PC-9 (cell line): ENCODE measurements around the gene LIMS1. TPM values are rescaled to one million over a fixed set of nuclear protein-coding genes. Genes with fewer than 3 reads are reported as not detected.

Experiments
- BruUV-seq: library from RNA; stranded (reverse); fragments of 400-500 nt; replicated peaks from 2 replicates; lab custom pipeline; 2021; lab: Mats Ljungman, UMichigan
- CTCF ChIA-PET: fragments of 300-600 bp; sonication (Branson Sonifier 250); formaldehyde crosslinking; loops from one replicate; lab custom pipeline; 2022; ENCODE audit warnings: antibody characterized with exemption; lab: Charles Lee
- POLR2A ChIA-PET: fragments of 300-600 bp; sonication (Branson Sonifier 250); formaldehyde crosslinking; loops from one replicate; lab custom pipeline; 2022; ENCODE audit warnings: antibody characterized with exemption; ENCODE audit not compliant: unreplicated experiment; lab: Charles Lee
- DNase-seq, 2 experiments: peaks; one replicate each; pipeline versions ENCODE4 v3.0.0 to v3.0.0-alpha.2; 2015 to 2022; ENCODE audit warnings: mixed read lengths in 1 of 2
- H2AFZ ChIP-seq: fragments of 200-600 bp; sonication (generic); 2 replicates; pipeline ENCODE4 v1.8.1; 2017; ENCODE audit warnings: antibody characterized with exemption
- H3F3A ChIP-seq: fragments of 200-600 bp; sonication (generic); 2 replicates; pipeline ENCODE4 v1.8.1; 2017; ENCODE audit warnings: antibody characterized with exemption, mild to moderate bottlenecking, low read depth; ENCODE audit not compliant: insufficient read depth
- H3K27ac ChIP-seq: fragments of 200-600 bp; sonication (generic); 2 replicates; pipeline ENCODE4 v1.6.1; 2016; ENCODE audit warnings: mixed run types
- H3K27me3 ChIP-seq: fragments of 200-600 bp; sonication (generic); 2 replicates; pipeline ENCODE4 v1.6.1; 2016; ENCODE audit warnings: low read depth, mixed run types; ENCODE audit not compliant: insufficient read depth
- H3K36me3 ChIP-seq: fragments of 200-600 bp; sonication (generic); 2 replicates; pipeline ENCODE4 v1.6.1; 2016; ENCODE audit warnings: low read depth, mixed run types
- H3K4me1 ChIP-seq: fragments of 200-600 bp; sonication (generic); replicated peaks from 2 replicates; pipeline ENCODE4 v1.6.1; 2016; ENCODE audit warnings: mixed run types; ENCODE audit not compliant: insufficient read depth
- H3K4me2 ChIP-seq: fragments of 200-600 bp; sonication (generic); 2 replicates; pipeline ENCODE4 v1.6.1; 2017; ENCODE audit warnings: mixed run types
- H3K4me3 ChIP-seq: fragments of 200-600 bp; sonication (generic); 2 replicates; pipeline ENCODE4 v1.6.1; 2016; ENCODE audit warnings: mixed run types
- H3K79me2 ChIP-seq: fragments of 200-600 bp; sonication (generic); 2 replicates; pipeline ENCODE4 v1.6.1; 2017; ENCODE audit warnings: low read depth, mixed run types
- H3K9me2 ChIP-seq: fragments of 200-600 bp; sonication (generic); 2 replicates; pipeline ENCODE4 v1.8.1; 2017; ENCODE audit warnings: mild to moderate bottlenecking; ENCODE audit not compliant: insufficient read depth
- H3K9me3 ChIP-seq: fragments of 200-600 bp; sonication (generic); 2 replicates; pipeline ENCODE4 v1.8.1; 2016; ENCODE audit warnings: low read depth; ENCODE audit not compliant: insufficient read depth
- H4K20me1 ChIP-seq: fragments of 200-600 bp; sonication (generic); 2 replicates; pipeline ENCODE4 v1.8.1; 2017; ENCODE audit not compliant: insufficient read depth
- CTCF ChIP-seq: fragments of 200-600 bp; sonication (generic); conservative IDR thresholded peaks from 2 replicates; pipeline ENCODE4 v1.6.1; 2017; ENCODE audit warnings: mixed run types, antibody characterized with exemption, mild to moderate bottlenecking, moderate library complexity
- EZH2 ChIP-seq: fragments of 200-600 bp; sonication (generic); IDR thresholded peaks from 2 replicates; pipeline ENCODE4 v1.8.0; 2017; ENCODE audit warnings: antibody characterized with exemption, low read depth
- intact Hi-C: fragments of 100-400 bp; cut with micrococcal nuclease; formaldehyde crosslinking; loops from one replicate; pipeline ENCODE4 v1.10.0; 2022; ENCODE audit not compliant: unreplicated experiment
- total RNA-seq: library from RNA; stranded (reverse); gene quantifications from 2 replicates; pipeline ENCODE4 v1.2.3, GENCODE V29; 2021

Gene LIMS1
- total RNA-seq, 1 experiment from 2014 or later, result 61.6 TPM

DNA sequence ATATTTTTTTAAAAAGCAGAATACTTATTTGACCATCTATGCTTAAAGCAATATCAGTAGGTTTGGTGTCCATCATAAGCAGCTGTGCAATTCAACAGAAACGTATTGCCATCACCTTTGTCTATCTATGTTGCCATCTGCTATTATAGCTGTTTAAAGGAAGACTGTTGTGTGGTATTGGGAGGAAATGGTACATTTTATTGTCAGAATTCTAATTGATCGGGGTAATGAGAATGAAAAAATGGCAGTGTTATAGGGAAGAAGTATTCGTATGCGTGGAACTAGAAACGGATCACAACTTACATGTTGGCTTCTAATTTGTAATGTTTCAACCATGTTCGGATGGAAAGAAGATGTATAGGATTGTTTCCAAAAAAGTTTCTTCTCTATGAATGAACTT lies 94.7 kb downstream of the LIMS1 start:
- H3K27ac ChIP-seq, result no peak overlapping the region
- CTCF ChIA-PET, result no interaction called here
- peaks cover 8% of the 10 kb centered on the region; the same call in 1 of the 2 replicates for H3K79me2 ChIP-seq

GRCh38 chr2:108629417-108629816 lies 95.1 kb downstream of the LIMS1 start:
- POLR2A ChIA-PET, result no interaction called here
- Histone ChIP-seq H3K79me2 (peaks cover 8% of the 10 kb centered on the region; the same call in 1 of the 2 replicates), H3K27me3 (no peaks in the 10 kb centered on the region), H3K27ac (no peak overlapping the region), H3K4me2 (no peak overlapping the region), H3K4me1 (no peaks in the 10 kb centered on the region), H4K20me1 (0 out of 2 replicates have a peak, but pooled peaks cover 3% of the 10 kb centered on the region), H3K36me3 (no peaks in the 10 kb centered on the region), H3F3A (no peaks in the 10 kb centered on the region), H3K9me3 (no peaks in the 10 kb centered on the region), H3K9me2 (no peaks in the 10 kb centered on the region), H2AFZ (no peak overlapping the region), H3K4me3 (no peak overlapping the region)
- no peak for TF ChIP-seq CTCF
- no peak for TF ChIP-seq EZH2
- CTCF ChIA-PET, result no interaction called here
- BruUV-seq, result no TSS peak
- intact Hi-C loops, result no loop called here
- DNase-seq, result no peak

More for the DNA sequence above, 94.7 kb downstream of the LIMS1 start:
- Histone ChIP-seq H3F3A (no peaks in the 10 kb centered on the region), H3K9me2 (no peaks in the 10 kb centered on the region), H3K4me3 (no peak overlapping the region), H3K4me1 (no peaks in the 10 kb centered on the region), H3K4me2 (no peak overlapping the region), H4K20me1 (0 out of 2 replicates have a peak, but pooled peaks cover 3% of the 10 kb centered on the region), H3K36me3 (no peaks in the 10 kb centered on the region), H2AFZ (no peak overlapping the region), H3K27me3 (no peaks in the 10 kb centered on the region), H3K9me3 (no peaks in the 10 kb centered on the region)
- intact Hi-C loops, result no loop called here
- TF ChIP-seq EZH2, result no peak
- TF ChIP-seq CTCF, result no peak
- POLR2A ChIA-PET, result no interaction called here
- no peak for DNase-seq
- BruUV-seq, result no TSS peak

GRCh38 chr2:108630567-108631405 lies 96.5 kb downstream of the LIMS1 start:
- POLR2A ChIA-PET, result interaction anchor here (0.6 kb wide), 1 partner anchor 80 kb away, joined by 8 read pairs; no protein-coding TSS in a partner anchor
- H3K9me3 ChIP-seq, result no peaks in the 10 kb centered on the region
- H3K36me3 ChIP-seq, result no peaks in the 10 kb centered on the region
- no peak overlapping the region for H3K4me2 ChIP-seq
- no peak overlapping the region for H3K27ac ChIP-seq
- 0 out of 2 replicates have a peak, but pooled peaks cover 3% of the 10 kb centered on the region for H4K20me1 ChIP-seq
- H3K9me2 ChIP-seq, result no peaks in the 10 kb centered on the region
- H3K79me2 ChIP-seq, result peaks cover 8% of the 10 kb centered on the region; the same call in 1 of the 2 replicates
- TF ChIP-seq CTCF, result no peak
- no TSS peak for BruUV-seq
- no peaks in the 10 kb centered on the region for H3K27me3 ChIP-seq
- H3K4me3 ChIP-seq, result no peak overlapping the region
- intact Hi-C loops, result no loop called here
- no peak for DNase-seq
- CTCF ChIA-PET, result no interaction called here
- no peaks in the 10 kb centered on the region; the same call in 1 of the 2 replicates for H3F3A ChIP-seq
- H2AFZ ChIP-seq, result no peak overlapping the region
- no peaks in the 10 kb centered on the region for H3K4me1 ChIP-seq
